Neuron (in vitro differentiated cells): ENCODE results near the gene SCAI.
"Not testable (repeated sequence)": the region's sequence is repeated elsewhere in the genome, so short reads cannot be mapped to it uniquely, and the experiment has no call there.

ENCODE experiments used
- H2AFZ ChIP-seq: one replicate; pipeline ENCODE4 v1.6.1; 2013; ENCODE audit warnings: low read depth, mild to moderate bottlenecking, inconsistent platforms, low read length, moderate library complexity
- H3K27me3 ChIP-seq: one replicate; pipeline ENCODE4 v1.6.1; 2013; ENCODE audit warnings: low read length; ENCODE audit not compliant: insufficient read depth
- H3K36me3 ChIP-seq: one replicate; pipeline ENCODE4 v1.6.1; 2013; ENCODE audit warnings: low read length; ENCODE audit not compliant: insufficient read depth
- H3K4me1 ChIP-seq: one replicate; pipeline ENCODE4 v1.6.1; 2013; ENCODE audit warnings: low read length; ENCODE audit not compliant: insufficient read depth
- H3K4me3 ChIP-seq: 2 replicates; pipeline ENCODE4 v1.5.1; 2013; ENCODE audit warnings: mild to moderate bottlenecking, low read length, moderate library complexity
- H3K9me3 ChIP-seq: one replicate; pipeline ENCODE4 v1.6.1; 2013; ENCODE audit warnings: low read length

SCAI gene

GRCh38 chr9:125110464-125110863 lies 32.9 kb downstream of the SCAI start:
- Histone ChIP-seq H3K4me3 (no peak overlapping the region), H2AFZ (no peak overlapping the region), H3K27me3 (no peaks in the 10 kb centered on the region), H3K36me3 (no peaks in the 10 kb centered on the region), H3K9me3 (peaks cover 10% of the 10 kb centered on the region), H3K4me1 (no peaks in the 10 kb centered on the region)

GRCh38 chr9:125108541-125108940 lies 34.8 kb downstream of the SCAI start:
- H3K4me1 ChIP-seq, H3K4me3 ChIP-seq, H3K36me3 ChIP-seq, H3K9me3 ChIP-seq, H3K27me3 ChIP-seq, H2AFZ ChIP-seq: not testable (repeated sequence)

GRCh38 chr9:125106285-125106893 lies 36.9 kb downstream of the SCAI start:
- Histone ChIP-seq H3K36me3 (no peaks in the 10 kb centered on the region), H3K9me3 (peaks cover 6% of the 10 kb centered on the region), H3K4me1 (no peaks in the 10 kb centered on the region), H3K27me3 (no peaks in the 10 kb centered on the region), H3K4me3 (no peak overlapping the region), H2AFZ (no peak overlapping the region)

GRCh38 chr9:125103770-125104460 lies 39.4 kb downstream of the SCAI start:
- Histone ChIP-seq H3K27me3 (no peaks in the 10 kb centered on the region), H3K4me3 (no peak overlapping the region), H3K9me3 (peaks cover 2% of the 10 kb centered on the region), H3K4me1 (peaks cover 3% of the 10 kb centered on the region), H2AFZ (no peak overlapping the region), H3K36me3 (no peaks in the 10 kb centered on the region)

- Histone ChIP-seq H2AFZ (no peak overlapping the region), H3K27me3 (no peaks in the 10 kb centered on the region), H3K9me3 (peaks cover 2% of the 10 kb centered on the region), H3K4me1 (peaks cover 3% of the 10 kb centered on the region), H3K36me3 (no peaks in the 10 kb centered on the region), H3K4me3 (no peak overlapping the region)
Observed at GRCh38 chr9:125103021-125103420, 40.3 kb downstream of the SCAI start.

GRCh38 chr9:125100822-125101221 lies 42.5 kb downstream of the SCAI start:
- no peak overlapping the region for H3K4me3 ChIP-seq
- no peak overlapping the region for H2AFZ ChIP-seq
- H3K4me1 ChIP-seq, result peaks cover 3% of the 10 kb centered on the region
- H3K9me3 ChIP-seq, result peaks cover 4% of the 10 kb centered on the region
- no peaks in the 10 kb centered on the region for H3K27me3 ChIP-seq
- H3K36me3 ChIP-seq, result no peaks in the 10 kb centered on the region

GRCh38 chr9:125099816-125100215 lies 43.5 kb downstream of the SCAI start:
- Histone ChIP-seq H3K4me3 (no peak overlapping the region), H2AFZ (no peak overlapping the region), H3K9me3 (peaks cover 4% of the 10 kb centered on the region), H3K27me3 (no peaks in the 10 kb centered on the region), H3K4me1 (peaks cover 3% of the 10 kb centered on the region), H3K36me3 (no peaks in the 10 kb centered on the region)

- H3K36me3 ChIP-seq, result no peaks in the 10 kb centered on the region
- no peaks in the 10 kb centered on the region for H3K27me3 ChIP-seq
- H2AFZ ChIP-seq, result no peak overlapping the region
- H3K4me1 ChIP-seq, result peaks cover 3% of the 10 kb centered on the region
- H3K9me3 ChIP-seq, result peaks cover 4% of the 10 kb centered on the region
- no peak overlapping the region for H3K4me3 ChIP-seq
Observed at GRCh38 chr9:125095821-125096443, 47.4 kb downstream of the SCAI start.

- no peaks in the 10 kb centered on the region for H3K4me1 ChIP-seq
- H2AFZ ChIP-seq, result no peak overlapping the region
- H3K27me3 ChIP-seq, result no peaks in the 10 kb centered on the region
- H3K9me3 ChIP-seq, result no peaks in the 10 kb centered on the region
- H3K36me3 ChIP-seq, result no peaks in the 10 kb centered on the region
- no peak overlapping the region for H3K4me3 ChIP-seq
Observed at GRCh38 chr9:125091121-125091520, 52.2 kb downstream of the SCAI start.

GRCh38 chr9:125089331-125089730 lies 54.0 kb downstream of the SCAI start:
- Histone ChIP-seq H3K4me3 (no peak overlapping the region), H3K27me3 (no peaks in the 10 kb centered on the region), H3K9me3 (peaks cover 1% of the 10 kb centered on the region), H2AFZ (no peak overlapping the region), H3K36me3 (no peaks in the 10 kb centered on the region), H3K4me1 (no peaks in the 10 kb centered on the region)

- no peak overlapping the region for H3K4me3 ChIP-seq
- H3K9me3 ChIP-seq, result peaks cover 3% of the 10 kb centered on the region
- H2AFZ ChIP-seq, result no peak overlapping the region
- no peaks in the 10 kb centered on the region for H3K4me1 ChIP-seq
- no peaks in the 10 kb centered on the region for H3K36me3 ChIP-seq
- H3K27me3 ChIP-seq, result no peaks in the 10 kb centered on the region
Observed at GRCh38 chr9:125088752-125089151, 54.6 kb downstream of the SCAI start.

- Histone ChIP-seq H2AFZ (no peak overlapping the region), H3K27me3 (no peaks in the 10 kb centered on the region), H3K9me3 (peaks cover 15% of the 10 kb centered on the region), H3K4me1 (no peaks in the 10 kb centered on the region), H3K4me3 (no peak overlapping the region), H3K36me3 (peaks cover 2% of the 10 kb centered on the region)
Observed at GRCh38 chr9:125085703-125086477, 57.4 kb downstream of the SCAI start.

- H3K27me3 ChIP-seq, H3K36me3 ChIP-seq, H2AFZ ChIP-seq, H3K4me1 ChIP-seq, H3K4me3 ChIP-seq: not testable (repeated sequence)
- peaks cover 21% of the 10 kb centered on the region for H3K9me3 ChIP-seq
Observed at GRCh38 chr9:125082197-125082596, 61.1 kb downstream of the SCAI start.
